ENCODE data around the gene ZPBP.

DNA sequence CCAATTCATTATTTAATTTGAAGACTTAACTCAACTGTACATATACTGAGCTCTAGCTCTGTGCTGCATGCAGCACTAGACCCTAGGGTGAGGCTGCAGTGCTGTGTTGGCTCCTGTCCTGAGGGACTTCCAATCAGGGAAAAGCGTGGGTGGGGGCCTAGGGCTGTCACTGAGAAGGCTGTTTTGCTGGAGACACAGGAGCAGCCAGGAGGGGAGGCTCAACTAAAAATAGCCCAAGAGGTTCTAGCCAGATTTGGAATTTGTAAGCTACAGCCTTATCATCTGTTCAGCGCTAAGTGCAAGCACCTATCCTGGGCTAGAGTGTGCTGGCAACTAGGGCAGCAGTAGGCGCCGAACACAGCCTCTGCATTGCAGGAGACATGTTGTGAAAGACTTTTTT is 198.5 kb downstream of the ZPBP start:
- no peak for TF ChIP-seq GATA2 (IDR thresholded peaks at IDR 0.05; ENCODE audit: low read depth, low read length)
- TF ChIP-seq GATA3 (IDR thresholded peaks at IDR 0.05; ENCODE audit: low read depth, low read length) = no peak
